Panc1 (cell line): Measurements from ENCODE around the gene CRIP3.

Source experiments
- POLR2AphosphoS5 ChIP-seq: IDR thresholded peaks from 2 replicates; pipeline ENCODE4 v1.6.1; 2012; ENCODE audit warnings: mild to moderate bottlenecking, low read depth, low read length, moderate library complexity
- REST ChIP-seq, 2 experiments: IDR thresholded peaks; 2 replicates each; pipeline ENCODE4 v1.6.1; 2011 to 2012; ENCODE audit warnings: low read depth in 2 of 2, control low read depth in 1 of 2, low read length in 1 of 2, mild to moderate bottlenecking in 1 of 2, moderate library complexity in 1 of 2; ENCODE audit not compliant: insufficient read depth in 1 of 2
- SIN3A ChIP-seq: IDR thresholded peaks from 2 replicates; pipeline ENCODE4 v1.6.1; 2012; ENCODE audit warnings: low read depth, mild to moderate bottlenecking, low read length, moderate library complexity, borderline replicate concordance; ENCODE audit not compliant: insufficient read depth
- TF ChIP-seq, protein P1 (sequence below): fragments of 450-650 bp; IDR thresholded peaks from 2 replicates; pipeline ENCODE4 v1.5.1; 2017; ENCODE audit warnings: mild to moderate bottlenecking

DNA sequence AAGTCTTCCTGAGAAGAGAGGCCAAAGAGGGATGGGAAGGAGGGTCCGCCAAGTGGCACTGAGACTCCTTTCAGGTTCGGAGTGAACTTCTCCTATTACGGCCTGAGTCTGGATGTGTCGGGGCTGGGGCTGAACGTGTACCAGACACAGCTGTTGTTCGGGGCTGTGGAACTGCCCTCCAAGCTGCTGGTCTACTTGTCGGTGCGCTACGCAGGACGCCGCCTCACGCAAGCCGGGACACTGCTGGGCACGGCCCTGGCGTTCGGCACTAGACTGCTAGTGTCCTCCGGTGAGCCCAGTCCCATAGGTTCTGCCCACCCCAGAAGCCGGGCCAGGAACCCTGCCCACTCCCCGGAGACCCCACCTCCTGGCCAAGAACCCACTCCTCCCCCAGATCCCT is 6.5 kb downstream of the CRIP3 start:
- TF ChIP-seq, protein P1, sequence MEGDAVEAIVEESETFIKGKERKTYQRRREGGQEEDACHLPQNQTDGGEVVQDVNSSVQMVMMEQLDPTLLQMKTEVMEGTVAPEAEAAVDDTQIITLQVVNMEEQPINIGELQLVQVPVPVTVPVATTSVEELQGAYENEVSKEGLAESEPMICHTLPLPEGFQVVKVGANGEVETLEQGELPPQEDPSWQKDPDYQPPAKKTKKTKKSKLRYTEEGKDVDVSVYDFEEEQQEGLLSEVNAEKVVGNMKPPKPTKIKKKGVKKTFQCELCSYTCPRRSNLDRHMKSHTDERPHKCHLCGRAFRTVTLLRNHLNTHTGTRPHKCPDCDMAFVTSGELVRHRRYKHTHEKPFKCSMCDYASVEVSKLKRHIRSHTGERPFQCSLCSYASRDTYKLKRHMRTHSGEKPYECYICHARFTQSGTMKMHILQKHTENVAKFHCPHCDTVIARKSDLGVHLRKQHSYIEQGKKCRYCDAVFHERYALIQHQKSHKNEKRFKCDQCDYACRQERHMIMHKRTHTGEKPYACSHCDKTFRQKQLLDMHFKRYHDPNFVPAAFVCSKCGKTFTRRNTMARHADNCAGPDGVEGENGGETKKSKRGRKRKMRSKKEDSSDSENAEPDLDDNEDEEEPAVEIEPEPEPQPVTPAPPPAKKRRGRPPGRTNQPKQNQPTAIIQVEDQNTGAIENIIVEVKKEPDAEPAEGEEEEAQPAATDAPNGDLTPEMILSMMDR = no peak
- TF ChIP-seq POLR2AphosphoS5 = no peak
- no peak for TF ChIP-seq SIN3A
- no peak for TF ChIP-seq REST (IDR thresholded peaks at IDR 0.05; ENCODE audit: insufficient read depth in 1 of 2, low read depth in 2 of 2, low read length in 1 of 2)
